GM19467 (cell line): ENCODE data around the gene COL9A2.
"Not testable (repeated sequence)": the region's sequence is repeated elsewhere in the genome, so short reads cannot be mapped to it uniquely, and the experiment has no call there.

Experiments
- ATAC-seq: cut with Tn5 transposase; IDR thresholded peaks from one replicate; pipeline ENCODE4 v1.9.1; 2021; ENCODE audit warnings: mild to moderate bottlenecking, moderate library complexity; ENCODE audit not compliant: unreplicated experiment

COL9A2 gene

GRCh38 chr1:40316595-40317393 lies at the start of gene COL9A2:
Gene COL9A2, minus strand, starts transcription at chr1:40317286. Its CDS starts 89 bp downstream, at chr1:40317197.
- no peak for ATAC-seq

GRCh38 chr1:40363721-40364120 lies 46.6 kb upstream of the COL9A2 start:
- peak; percentile 86 for ATAC-seq

GRCh38 chr1:40362699-40363098 lies 45.6 kb upstream of the COL9A2 start:
- ATAC-seq, result no peak

- ATAC-seq, result no peak
Measured at GRCh38 chr1:40362199-40362598, 45.1 kb upstream of the COL9A2 start.

- ATAC-seq, result no peak
Measured at GRCh38 chr1:40361637-40362036, 44.6 kb upstream of the COL9A2 start.

DNA sequence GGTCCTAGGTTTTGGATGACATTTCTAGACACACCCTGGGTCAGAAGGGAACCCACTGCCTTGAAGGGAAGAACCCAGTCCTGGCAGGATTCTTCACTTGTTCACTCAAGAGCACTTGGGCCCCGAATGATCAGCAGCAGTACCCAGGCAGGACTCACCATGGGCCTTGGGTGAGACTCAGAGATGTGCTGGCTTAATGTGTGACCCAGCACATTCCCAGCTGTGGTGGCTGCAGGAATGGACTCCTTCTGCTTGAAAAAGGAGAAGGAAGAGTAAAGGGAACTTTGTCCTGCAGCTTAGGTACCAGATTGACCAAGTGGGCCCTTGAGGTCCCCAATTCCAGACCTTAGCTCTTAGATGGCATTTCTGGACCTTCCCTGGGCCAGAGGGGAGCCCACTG lies 44.1 kb upstream of the COL9A2 start:
- no peak for ATAC-seq

GRCh38 chr1:40360631-40361030 lies 43.5 kb upstream of the COL9A2 start:
- ATAC-seq, result no peak

- no peak for ATAC-seq
Measured at GRCh38 chr1:40357625-40358024, 40.5 kb upstream of the COL9A2 start.

DNA sequence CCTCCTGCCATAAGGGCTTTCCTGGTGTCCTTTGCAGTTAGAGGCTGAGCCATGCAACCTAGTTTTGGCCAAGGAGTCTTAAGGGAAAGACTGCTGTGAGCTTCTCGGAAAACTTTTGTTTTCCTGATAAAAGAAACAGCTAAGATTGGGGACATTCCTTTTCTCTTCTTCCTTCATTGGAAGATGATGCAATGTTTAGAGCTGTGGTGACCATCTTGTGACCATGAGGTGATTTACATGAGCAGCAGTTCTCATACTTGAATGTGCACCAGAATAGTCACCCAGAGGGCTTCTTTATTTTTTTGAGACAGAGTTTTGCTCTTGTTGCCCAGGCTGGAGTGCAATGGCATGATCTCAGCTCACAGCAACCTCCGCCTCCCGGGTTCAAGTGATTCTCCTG lies 36.0 kb upstream of the COL9A2 start:
- no peak for ATAC-seq

- ATAC-seq, result no peak
Measured at GRCh38 chr1:40352126-40352525, 35.0 kb upstream of the COL9A2 start.

GRCh38 chr1:40351124-40351523 lies 34.0 kb upstream of the COL9A2 start:
- no peak for ATAC-seq

DNA sequence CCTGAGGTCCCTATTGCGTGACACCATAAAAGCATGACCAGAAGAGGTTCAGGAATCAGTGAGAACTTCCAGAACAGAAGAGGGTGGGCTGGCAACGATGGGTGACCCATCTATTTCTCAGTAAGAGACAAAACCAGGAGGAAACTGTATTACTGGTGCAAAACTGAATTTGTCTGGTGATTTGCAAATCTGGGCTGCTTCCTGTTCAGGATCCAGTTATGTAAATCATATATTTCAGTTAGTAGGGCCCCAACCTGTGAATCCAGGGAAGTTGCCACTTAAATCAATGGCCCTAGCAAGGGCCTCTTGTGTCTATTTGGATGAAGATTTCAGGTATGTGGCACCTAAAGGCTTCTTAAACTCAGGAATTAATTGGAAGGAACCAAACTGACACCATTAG lies 33.3 kb upstream of the COL9A2 start:
- ATAC-seq, result no peak

DNA sequence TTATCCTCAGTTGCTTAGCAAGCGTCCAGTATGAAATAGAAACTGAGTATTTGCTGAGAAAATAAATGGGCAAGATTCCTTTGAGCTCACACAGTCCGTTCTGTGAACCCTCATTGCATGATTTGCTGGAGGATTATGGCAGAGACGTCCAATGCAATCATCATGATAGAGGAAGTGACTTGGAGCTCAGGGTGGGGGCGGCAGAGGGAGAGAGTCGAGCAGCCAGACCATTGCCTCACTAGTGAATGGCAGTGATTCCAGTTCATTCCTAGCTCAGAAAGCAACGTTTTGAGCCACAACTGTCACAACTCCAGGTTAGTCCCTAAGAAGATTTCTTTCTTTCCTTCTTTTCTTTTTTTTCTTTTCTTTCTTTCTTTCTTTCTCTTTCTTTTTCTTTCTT lies 27.5 kb upstream of the COL9A2 start:
- no peak for ATAC-seq

- ATAC-seq, result not testable (repeated sequence)
Measured at GRCh38 chr1:40342381-40342717, 25.3 kb upstream of the COL9A2 start.

DNA sequence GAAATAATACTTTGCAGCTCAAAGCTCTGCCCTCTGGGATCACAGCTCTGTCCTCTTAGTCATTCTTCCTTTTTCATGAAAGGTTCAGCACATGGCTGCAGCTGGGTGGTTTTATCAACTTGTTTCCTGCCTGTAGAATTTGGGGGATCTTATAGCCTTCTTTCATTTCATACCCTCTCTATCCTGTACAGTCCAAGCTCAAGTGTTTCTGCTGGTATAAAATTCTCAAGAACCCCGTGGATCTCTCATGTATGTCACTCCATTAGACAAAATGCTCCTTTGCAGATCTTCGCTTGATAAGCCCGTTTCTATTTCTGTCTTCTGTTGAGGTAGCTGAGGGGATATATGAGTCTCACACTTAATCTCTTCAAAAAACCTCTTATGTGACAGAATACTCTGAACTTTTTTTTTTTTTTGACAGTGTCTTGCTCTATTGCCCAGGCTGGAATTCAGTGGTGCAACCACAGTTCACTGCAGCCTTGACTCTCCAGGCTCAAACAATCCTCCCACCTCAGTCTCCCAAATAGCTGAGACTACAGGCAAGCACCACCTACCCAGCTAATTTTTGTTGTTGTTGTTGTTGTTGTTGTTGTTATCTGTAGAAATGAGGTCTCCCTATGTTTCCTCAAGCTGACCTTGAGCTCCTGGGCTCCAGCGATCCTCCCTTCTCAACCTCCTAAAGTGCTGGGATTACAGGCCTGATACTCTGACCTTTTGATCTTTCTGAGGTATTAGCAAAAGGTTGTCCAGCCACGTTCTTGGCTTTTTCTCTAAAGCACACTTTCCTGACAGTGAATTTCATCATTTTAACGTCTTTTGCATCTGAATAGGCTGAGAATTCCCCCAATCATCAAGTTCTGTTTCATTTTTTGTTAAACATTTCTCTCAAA lies 24.6 kb upstream of the COL9A2 start:
- no peak for ATAC-seq

DNA sequence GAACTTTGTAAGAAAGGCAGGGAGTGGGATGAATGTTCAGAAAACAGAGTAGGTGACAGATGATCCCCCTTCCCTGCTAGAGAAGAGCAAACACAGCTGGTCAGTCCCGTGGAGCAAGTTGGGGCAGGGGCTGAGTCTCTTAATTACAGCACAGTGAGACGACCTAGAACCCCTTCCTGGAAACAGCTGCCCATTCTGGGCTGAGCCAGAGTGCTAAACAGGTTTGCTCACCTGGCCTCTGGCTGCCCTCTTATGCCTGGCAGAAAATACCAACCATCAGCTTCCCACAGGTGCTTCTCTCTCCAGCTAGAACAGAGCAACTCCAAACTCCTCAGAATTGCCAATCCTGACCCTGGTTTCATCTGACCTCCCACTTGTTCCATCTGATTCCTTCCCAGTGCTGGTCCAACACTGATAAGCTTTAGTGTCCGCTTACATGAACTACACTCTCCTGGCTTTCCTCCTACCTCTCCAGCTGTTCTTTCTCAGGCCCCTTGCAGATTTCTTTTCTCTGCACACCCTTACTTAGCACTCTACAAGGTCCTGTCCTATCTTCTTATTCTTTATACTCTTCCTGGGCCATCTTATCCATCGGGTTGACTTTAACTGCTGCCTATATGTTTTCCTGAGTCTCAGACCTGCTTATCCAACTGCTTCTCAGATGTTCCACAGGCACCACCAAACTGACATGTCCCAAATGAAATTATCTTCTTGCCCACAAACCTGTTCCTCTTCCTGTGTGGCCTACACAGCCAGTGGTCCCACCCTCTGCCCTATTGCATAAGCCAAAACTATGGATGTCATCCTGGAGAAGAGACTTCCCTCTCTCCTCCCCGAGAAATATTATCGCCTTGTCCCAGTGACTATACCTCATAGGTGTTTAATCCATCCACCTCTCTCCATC lies 22.6 kb upstream of the COL9A2 start:
- ATAC-seq, result no peak

DNA sequence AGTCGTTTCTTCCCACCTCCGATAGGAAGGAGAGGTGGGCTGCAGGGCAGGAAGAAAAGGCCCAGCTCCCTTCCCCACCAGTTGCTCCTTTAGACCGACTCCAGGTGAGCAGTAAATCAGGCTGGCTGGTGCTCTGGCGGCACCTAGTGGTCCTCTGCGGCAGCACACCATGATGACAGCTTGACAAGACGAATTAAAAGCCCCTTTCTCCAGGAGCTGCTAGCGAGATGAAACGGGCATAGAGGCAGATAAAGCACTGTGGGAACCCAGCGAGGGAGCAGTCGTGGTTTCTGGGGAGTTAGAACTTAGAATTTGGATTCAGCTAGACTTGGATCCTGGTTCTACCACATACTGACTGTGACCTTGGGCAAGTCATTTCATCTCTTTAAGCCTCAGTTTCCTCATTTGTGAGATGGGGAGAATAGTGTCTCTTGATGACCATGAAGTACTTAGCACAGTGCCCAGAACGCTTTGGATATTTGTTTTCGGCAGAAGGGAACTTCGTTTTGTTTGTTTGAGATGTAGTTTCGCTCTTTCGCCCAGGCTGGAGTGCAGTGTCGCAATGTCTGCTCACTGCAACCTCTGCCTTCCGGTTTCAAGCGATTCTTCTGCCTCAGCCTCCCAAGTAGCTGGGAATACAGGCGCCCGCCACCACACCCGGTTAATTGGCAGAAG lies 21.8 kb upstream of the COL9A2 start:
- no peak for ATAC-seq

GRCh38 chr1:40337443-40337842 lies 20.4 kb upstream of the COL9A2 start:
- no peak for ATAC-seq

DNA sequence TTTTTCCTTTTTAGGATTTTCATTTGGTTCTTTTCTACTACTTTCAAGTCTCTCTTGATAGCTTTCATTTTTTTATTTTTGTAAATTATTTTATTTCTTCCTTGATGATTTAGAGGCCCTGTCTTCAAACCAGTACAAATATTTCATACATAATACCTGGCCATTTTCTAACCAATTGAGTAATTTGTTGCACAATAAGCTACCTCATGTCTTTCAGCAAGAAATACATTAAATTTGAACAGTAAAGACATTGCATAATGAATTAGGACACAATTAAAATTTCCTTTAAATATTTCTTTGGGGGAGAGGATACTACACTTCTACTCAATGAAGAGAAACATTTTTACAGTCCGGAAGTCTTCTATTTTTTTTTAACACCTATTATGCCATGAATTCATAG lies 15.6 kb upstream of the COL9A2 start:
- ATAC-seq, result no peak

GRCh38 chr1:40331403-40331802 lies 14.3 kb upstream of the COL9A2 start:
- not testable (repeated sequence) for ATAC-seq
